ENCODE results near the gene C10orf90.

C10orf90 gene

DNA sequence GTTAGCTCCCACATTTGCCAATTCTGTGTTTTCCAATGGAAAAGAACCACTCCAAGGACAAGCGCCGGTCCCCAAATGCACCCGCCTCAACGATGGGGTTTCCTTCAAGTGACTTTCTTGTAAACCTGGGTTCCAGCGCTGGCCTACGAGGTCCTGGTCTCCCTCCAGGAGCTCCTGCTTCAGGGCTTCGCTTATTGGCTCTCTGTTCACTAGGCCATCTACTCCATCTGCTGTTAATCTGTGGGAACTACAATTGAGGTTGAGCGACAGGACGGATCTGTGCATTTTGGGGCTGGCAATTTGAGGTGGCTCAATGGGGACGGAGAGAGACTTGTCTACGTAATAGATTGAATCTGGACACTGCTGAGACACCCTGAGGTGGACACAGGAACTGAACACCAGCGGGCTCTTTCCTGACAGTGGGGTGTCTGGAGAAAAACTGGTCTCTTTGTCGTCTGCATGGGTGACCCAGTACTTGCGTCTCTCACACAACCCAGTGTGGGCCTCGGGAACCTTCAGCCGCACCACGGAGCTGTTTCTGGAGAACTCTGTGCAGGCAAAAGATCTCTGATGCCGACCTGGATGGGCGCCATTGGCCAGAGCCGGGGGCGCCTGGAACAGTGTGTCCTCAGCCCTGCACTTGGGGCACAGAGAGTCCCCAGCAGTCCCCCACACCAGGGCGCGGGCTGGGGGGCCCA is 166.3 kb downstream of the C10orf90 start:
- ATAC-seq: peak; percentile 95
- TF ChIP-seq SNAI2 (CRISPR knock-in tag; IDR thresholded peaks at IDR 0.05): no peak
- TF ChIP-seq GLIS3 (CRISPR knock-in tag; IDR thresholded peaks at IDR 0.05): no peak
- no peak for TF ChIP-seq ARNTL (CRISPR knock-in tag; IDR thresholded peaks at IDR 0.05; ENCODE audit: borderline replicate concordance, low read depth)
- no peak for TF ChIP-seq CSDC2 (CRISPR knock-in tag; IDR thresholded peaks at IDR 0.05)

- no peak for TF ChIP-seq ZFP3 (CRISPR knock-in tag; IDR thresholded peaks at IDR 0.05)
- no peak for TF ChIP-seq ESRRG (CRISPR knock-in tag; IDR thresholded peaks at IDR 0.05)
- TF ChIP-seq GLIS3 (CRISPR knock-in tag; IDR thresholded peaks at IDR 0.05): no peak
- no peak for TF ChIP-seq ZFP30 (CRISPR knock-in tag; IDR thresholded peaks at IDR 0.05)
- no peak for TF ChIP-seq PPARA (CRISPR knock-in tag; IDR thresholded peaks at IDR 0.05; ENCODE audit: borderline replicate concordance)
- no peak for TF ChIP-seq ARNTL (CRISPR knock-in tag; IDR thresholded peaks at IDR 0.05; ENCODE audit: borderline replicate concordance, low read depth)
- no peak for TF ChIP-seq CREB5 (CRISPR knock-in tag; IDR thresholded peaks at IDR 0.05; ENCODE audit: low read depth)
- TF ChIP-seq ZC3H10 (CRISPR knock-in tag; IDR thresholded peaks at IDR 0.05): no peak
- TF ChIP-seq ZNF70 (CRISPR knock-in tag; IDR thresholded peaks at IDR 0.05): no peak
- TF ChIP-seq CSDC2 (CRISPR knock-in tag; IDR thresholded peaks at IDR 0.05): no peak
- no peak for TF ChIP-seq SNAI2 (CRISPR knock-in tag; IDR thresholded peaks at IDR 0.05)
- TF ChIP-seq, protein P1, sequence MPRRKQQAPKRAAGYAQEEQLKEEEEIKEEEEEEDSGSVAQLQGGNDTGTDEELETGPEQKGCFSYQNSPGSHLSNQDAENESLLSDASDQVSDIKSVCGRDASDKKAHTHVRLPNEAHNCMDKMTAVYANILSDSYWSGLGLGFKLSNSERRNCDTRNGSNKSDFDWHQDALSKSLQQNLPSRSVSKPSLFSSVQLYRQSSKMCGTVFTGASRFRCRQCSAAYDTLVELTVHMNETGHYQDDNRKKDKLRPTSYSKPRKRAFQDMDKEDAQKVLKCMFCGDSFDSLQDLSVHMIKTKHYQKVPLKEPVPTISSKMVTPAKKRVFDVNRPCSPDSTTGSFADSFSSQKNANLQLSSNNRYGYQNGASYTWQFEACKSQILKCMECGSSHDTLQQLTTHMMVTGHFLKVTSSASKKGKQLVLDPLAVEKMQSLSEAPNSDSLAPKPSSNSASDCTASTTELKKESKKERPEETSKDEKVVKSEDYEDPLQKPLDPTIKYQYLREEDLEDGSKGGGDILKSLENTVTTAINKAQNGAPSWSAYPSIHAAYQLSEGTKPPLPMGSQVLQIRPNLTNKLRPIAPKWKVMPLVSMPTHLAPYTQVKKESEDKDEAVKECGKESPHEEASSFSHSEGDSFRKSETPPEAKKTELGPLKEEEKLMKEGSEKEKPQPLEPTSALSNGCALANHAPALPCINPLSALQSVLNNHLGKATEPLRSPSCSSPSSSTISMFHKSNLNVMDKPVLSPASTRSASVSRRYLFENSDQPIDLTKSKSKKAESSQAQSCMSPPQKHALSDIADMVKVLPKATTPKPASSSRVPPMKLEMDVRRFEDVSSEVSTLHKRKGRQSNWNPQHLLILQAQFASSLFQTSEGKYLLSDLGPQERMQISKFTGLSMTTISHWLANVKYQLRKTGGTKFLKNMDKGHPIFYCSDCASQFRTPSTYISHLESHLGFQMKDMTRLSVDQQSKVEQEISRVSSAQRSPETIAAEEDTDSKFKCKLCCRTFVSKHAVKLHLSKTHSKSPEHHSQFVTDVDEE (CRISPR knock-in tag; IDR thresholded peaks at IDR 0.05): no peak
- TF ChIP-seq, protein P2, sequence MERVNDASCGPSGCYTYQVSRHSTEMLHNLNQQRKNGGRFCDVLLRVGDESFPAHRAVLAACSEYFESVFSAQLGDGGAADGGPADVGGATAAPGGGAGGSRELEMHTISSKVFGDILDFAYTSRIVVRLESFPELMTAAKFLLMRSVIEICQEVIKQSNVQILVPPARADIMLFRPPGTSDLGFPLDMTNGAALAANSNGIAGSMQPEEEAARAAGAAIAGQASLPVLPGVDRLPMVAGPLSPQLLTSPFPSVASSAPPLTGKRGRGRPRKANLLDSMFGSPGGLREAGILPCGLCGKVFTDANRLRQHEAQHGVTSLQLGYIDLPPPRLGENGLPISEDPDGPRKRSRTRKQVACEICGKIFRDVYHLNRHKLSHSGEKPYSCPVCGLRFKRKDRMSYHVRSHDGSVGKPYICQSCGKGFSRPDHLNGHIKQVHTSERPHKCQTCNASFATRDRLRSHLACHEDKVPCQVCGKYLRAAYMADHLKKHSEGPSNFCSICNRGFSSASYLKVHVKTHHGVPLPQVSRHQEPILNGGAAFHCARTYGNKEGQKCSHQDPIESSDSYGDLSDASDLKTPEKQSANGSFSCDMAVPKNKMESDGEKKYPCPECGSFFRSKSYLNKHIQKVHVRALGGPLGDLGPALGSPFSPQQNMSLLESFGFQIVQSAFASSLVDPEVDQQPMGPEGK (CRISPR knock-in tag; IDR thresholded peaks at IDR 0.05; ENCODE audit: borderline replicate concordance): no peak
- no peak for TF ChIP-seq POU6F1 (CRISPR knock-in tag; IDR thresholded peaks at IDR 0.05; ENCODE audit: borderline replicate concordance, low read depth)
- TF ChIP-seq CSRNP3 (CRISPR knock-in tag; IDR thresholded peaks at IDR 0.05): no peak
- TF ChIP-seq ISL1 (CRISPR knock-in tag; IDR thresholded peaks at IDR 0.05): no peak
- TF ChIP-seq BACH2 (CRISPR knock-in tag; IDR thresholded peaks at IDR 0.05; ENCODE audit: borderline replicate concordance): no peak
- no peak for TF ChIP-seq ZNF8 (CRISPR knock-in tag; IDR thresholded peaks at IDR 0.05)
- no peak for TF ChIP-seq RARB (CRISPR knock-in tag; IDR thresholded peaks at IDR 0.05)
- no peak for TF ChIP-seq TOX (CRISPR knock-in tag; IDR thresholded peaks at IDR 0.05; ENCODE audit: borderline replicate concordance)
- peak; percentile 32; the same call in 2 of the 3 replicates for ATAC-seq
Measured at GRCh38 chr10:126503392-126504062, 167.0 kb downstream of the C10orf90 start.

- TF ChIP-seq ZFP3 (CRISPR knock-in tag; IDR thresholded peaks at IDR 0.05): no peak
- no peak for TF ChIP-seq SNAI2 (CRISPR knock-in tag; IDR thresholded peaks at IDR 0.05)
- no peak for TF ChIP-seq RARB (CRISPR knock-in tag; IDR thresholded peaks at IDR 0.05)
- no peak for TF ChIP-seq OSR1 (CRISPR knock-in tag; IDR thresholded peaks at IDR 0.05)
- no peak for TF ChIP-seq ESRRG (CRISPR knock-in tag; IDR thresholded peaks at IDR 0.05)
- no peak for TF ChIP-seq PPARA (CRISPR knock-in tag; IDR thresholded peaks at IDR 0.05; ENCODE audit: borderline replicate concordance)
- no peak for TF ChIP-seq CREB5 (CRISPR knock-in tag; IDR thresholded peaks at IDR 0.05; ENCODE audit: low read depth)
- no peak for TF ChIP-seq BACH2 (CRISPR knock-in tag; IDR thresholded peaks at IDR 0.05; ENCODE audit: borderline replicate concordance)
- TF ChIP-seq ISL1 (CRISPR knock-in tag; IDR thresholded peaks at IDR 0.05): no peak
- TF ChIP-seq ZNF8 (CRISPR knock-in tag; IDR thresholded peaks at IDR 0.05): no peak
- no peak for TF ChIP-seq ZNF565 (CRISPR knock-in tag; conservative IDR thresholded peaks at IDR 0.05; ENCODE audit: low read depth)
- no peak for TF ChIP-seq GLIS3 (CRISPR knock-in tag; IDR thresholded peaks at IDR 0.05)
- ATAC-seq: no peak
Measured at GRCh38 chr10:126502441-126502840, 168.1 kb downstream of the C10orf90 start.
